ENCODE data around the gene GLT6D1.
"Not testable (repeated sequence)": the region's sequence is repeated elsewhere in the genome, so short reads cannot be mapped to it uniquely, and the experiment has no call there.

The GLT6D1 gene

DNA sequence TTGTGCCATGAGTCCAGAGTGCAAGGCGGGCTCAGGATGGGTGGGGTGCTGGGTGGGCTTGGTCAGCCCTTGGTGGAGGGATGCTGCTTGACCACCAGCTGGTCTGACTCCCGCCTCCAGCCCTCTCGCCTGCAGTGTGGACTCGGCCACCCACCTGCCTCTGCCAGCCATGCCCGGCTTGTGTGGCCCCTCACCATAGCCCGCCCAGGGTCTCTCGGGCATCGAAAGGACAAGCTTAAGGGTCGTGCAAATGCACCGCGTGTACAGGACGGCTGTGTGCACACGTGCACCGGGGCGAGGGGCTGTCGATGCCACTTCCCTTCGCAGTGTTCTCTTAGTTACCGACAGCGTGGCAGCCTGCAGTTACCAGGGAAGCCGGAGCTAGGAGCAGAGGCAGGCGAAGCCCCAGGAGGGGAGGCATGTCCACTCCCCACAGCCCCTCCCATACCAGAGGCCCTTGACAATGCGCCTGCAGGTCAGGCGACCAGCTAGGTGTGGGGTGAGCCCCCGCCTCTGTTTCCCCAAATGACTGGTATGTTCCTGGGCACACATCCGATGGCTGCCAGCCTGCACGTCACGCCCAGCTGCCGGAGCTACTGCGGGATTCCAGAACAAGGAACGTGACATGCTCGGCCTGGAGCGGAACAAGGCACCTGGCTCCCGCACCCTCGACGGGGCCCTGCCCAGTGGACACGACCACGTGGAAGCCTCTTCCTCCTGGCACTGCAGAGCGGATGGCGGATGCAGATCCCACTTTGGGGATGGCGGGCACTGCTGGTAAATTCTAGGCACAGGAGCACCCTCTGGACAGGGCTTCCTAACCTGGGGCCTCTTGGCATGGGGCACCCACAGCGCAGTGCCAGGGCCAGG is 31.6 kb upstream of the GLT6D1 start:
- DNase-seq (no peak), ATAC-seq (replicated peaks) (no peak)
- Mint-ChIP-seq H3K4me1 (no peaks in the 10 kb centered on the region), H3K9me3 (peaks cover 5 to 8% of the 10 kb centered on the region in 2 donors), H3K4me3 (no peak overlapping the region), H3K27ac (no peak overlapping the region), H3K36me3 (no peaks in the 10 kb centered on the region), H3K27me3 (peaks cover 6 to 8% of the 10 kb centered on the region in 2 donors)

DNA sequence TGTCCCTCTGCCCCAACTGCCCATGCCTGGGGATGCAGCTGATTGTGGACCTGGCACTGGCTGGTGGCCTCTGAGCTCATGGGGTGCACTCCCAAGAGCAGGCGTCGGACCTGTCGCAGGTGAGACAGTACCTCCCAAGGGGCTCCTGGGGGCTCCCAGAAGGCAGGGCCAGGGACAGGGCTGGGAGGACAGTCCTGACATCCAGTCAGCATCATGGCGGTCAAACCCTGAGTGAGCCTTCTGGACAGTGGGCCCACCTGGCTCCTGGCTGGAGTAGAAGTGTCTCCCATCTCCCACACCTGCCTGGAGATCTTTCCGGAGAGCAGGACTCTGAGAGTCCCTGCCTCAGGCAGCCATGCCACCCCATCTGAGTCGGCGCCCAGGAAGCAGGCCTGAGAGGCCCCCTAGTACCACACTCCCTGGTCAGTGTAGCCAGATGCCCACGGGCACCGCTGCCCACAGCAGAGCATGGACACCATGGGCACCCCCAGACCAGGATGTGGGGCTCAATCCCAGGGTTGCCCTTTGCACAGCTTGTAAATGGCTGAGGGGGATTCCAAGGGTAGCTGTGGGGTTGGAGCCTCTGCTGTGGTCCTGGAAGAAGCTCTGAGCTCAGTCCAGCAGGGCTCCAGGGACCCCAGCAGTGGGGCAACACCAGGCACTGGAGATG is 30.4 kb upstream of the GLT6D1 start:
- Mint-ChIP-seq H3K4me3 (no peak overlapping the region), H3K9me3 (peaks cover 5 to 8% of the 10 kb centered on the region in 2 donors), H3K36me3 (no peaks in the 10 kb centered on the region), H3K4me1 (no peaks in the 10 kb centered on the region), H3K27ac (no peak overlapping the region), H3K27me3 (peaks cover 6 to 11% of the 10 kb centered on the region in 2 donors)
- ATAC-seq (replicated peaks) (no peak), DNase-seq (no peak)

DNA sequence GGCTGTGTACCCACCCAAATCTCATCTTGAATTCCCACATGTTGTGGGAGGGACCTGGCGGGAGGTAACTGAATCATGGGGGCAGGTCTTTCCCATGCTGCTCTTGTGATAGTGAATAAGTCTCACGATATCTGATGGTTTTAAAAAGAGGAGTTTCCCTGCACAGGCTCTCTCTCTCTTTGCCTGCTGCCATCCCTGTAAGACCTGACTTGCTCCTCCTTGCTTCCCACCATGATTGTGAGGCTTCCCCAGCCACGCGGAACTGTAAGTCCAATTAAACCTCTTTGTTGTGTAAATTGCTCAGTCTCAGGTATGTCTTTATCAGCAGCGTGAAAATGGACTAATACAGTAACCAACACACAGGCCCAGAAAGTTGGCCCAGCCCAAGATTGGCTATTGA is 29.7 kb upstream of the GLT6D1 start:
- not testable (repeated sequence) for H3K27ac Mint-ChIP-seq; H3K4me1 Mint-ChIP-seq; H3K36me3 Mint-ChIP-seq; DNase-seq; H3K9me3 Mint-ChIP-seq; H3K4me3 Mint-ChIP-seq; ATAC-seq (replicated peaks)
- H3K27me3 Mint-ChIP-seq, result peaks cover 6 to 16% of the 10 kb centered on the region in 2 donors

DNA sequence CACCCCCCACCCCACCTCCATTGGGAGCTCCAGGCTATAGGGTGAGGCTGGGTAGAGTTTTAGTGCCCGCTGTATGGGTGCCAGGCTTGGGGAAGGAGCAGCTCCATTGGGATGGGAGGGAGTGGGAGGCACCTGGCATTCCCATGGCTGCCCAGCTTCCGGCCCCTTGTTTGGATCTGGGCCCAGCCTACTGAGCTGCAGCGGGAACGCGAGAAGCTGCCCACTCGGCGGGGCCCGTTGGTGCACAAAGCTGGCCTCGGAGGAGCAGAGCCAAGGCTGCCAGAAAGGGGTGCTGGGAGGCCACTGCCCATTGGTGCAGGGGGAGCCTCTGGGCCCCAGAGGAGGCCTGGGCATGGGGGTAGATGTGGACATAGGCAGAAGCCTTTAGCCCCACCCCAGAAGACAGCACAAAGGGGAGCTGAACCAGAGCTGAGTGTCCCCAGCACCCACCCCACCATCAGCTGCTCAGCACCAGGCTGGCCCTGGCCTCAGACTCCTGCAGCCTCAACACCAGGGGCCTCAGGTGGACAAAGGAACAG is 28.2 kb upstream of the GLT6D1 start:
- Mint-ChIP-seq H3K36me3 (no peaks in the 10 kb centered on the region), H3K27me3 (peaks cover 6 to 16% of the 10 kb centered on the region in 2 donors), H3K27ac (no peak overlapping the region), H3K4me3 (no peak overlapping the region), H3K9me3 (peaks cover 5 to 8% of the 10 kb centered on the region in 2 donors), H3K4me1 (no peaks in the 10 kb centered on the region)
- DNase-seq, result no peak
- ATAC-seq (replicated peaks), result no peak

DNA sequence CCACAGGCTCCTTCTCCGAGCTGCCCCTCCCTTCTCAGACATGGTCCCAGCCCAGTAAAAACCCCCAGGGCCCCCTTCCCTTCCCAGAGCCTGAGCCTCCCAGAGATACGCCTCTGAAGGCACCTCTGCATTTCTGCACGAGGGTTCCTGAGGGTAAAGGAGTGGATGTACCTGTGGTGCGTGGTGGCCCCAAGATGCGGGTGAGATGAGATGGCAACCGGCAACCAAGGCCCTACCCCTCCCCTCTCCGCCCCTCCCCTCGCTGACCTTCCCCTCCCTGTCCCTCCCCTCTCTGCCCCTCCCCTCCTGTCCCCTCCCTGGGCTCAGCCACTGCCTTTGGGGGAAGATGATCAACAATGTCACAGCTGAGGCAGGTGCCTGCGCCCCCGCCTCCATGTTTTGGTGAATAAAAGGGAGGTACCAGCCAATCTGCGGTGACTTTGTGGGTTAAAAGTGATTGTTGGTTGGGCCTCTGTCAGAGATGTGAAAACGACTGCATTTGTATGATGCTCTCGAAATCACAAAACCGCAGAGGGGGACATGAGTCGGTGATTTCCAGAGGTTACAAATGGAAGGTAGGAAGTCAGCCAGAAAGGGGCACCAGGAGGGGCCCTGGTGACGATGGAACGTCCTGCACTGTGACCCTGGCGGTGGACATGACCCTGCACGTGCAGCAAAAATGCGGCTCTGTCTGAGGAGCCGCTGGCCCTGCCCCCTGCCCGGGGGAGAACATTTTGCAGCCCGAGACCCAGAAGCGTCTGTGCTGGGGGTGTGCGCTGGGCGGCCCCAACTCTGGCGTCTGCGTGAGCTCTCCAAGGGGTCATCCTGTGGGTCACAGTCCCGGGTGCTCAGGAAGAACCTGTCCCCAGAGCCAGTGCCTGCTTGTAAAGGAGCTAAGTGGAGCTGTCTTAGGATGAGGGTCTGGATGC is 27.5 kb upstream of the GLT6D1 start:
- H3K9me3 Mint-ChIP-seq, result peaks cover 5 to 7% of the 10 kb centered on the region in 2 donors
- no peak overlapping the region for H3K27ac Mint-ChIP-seq
- DNase-seq (no peak), ATAC-seq (replicated peaks) (no peak)
- H3K4me3 Mint-ChIP-seq, result no peak overlapping the region
- no peaks in the 10 kb centered on the region for H3K36me3 Mint-ChIP-seq
- no peaks in the 10 kb centered on the region for H3K4me1 Mint-ChIP-seq
- H3K27me3 Mint-ChIP-seq, result peaks cover 0 to 13% of the 10 kb centered on the region in 2 donors

DNA sequence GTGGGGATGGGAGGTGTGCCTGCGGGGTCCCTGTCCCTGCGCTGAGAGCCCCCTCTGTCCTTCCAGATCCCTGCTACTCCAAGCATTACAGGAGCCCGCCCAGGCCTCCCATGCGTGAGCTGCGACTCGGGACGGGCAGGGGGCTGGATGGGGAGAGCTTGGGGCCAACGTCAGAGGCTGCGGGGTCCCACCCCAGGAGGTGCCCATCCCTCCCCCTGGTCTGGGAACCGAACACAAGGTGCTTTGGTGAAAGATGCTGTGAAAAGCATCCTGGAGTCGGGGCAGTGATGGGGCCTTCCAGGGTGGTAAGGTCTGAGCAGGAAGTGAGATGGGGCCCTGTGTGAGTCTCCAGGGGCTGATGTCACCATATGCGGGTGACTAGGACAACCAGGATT is 26.5 kb upstream of the GLT6D1 start:
- H3K9me3 Mint-ChIP-seq, result peaks cover 5 to 7% of the 10 kb centered on the region in 2 donors
- peaks cover 0 to 13% of the 10 kb centered on the region in 2 donors for H3K27me3 Mint-ChIP-seq
- no peaks in the 10 kb centered on the region for H3K4me1 Mint-ChIP-seq
- no peak overlapping the region for H3K27ac Mint-ChIP-seq
- H3K36me3 Mint-ChIP-seq, result no peaks in the 10 kb centered on the region
- no peak for ATAC-seq (replicated peaks)
- DNase-seq, result no peak
- no peak overlapping the region for H3K4me3 Mint-ChIP-seq

DNA sequence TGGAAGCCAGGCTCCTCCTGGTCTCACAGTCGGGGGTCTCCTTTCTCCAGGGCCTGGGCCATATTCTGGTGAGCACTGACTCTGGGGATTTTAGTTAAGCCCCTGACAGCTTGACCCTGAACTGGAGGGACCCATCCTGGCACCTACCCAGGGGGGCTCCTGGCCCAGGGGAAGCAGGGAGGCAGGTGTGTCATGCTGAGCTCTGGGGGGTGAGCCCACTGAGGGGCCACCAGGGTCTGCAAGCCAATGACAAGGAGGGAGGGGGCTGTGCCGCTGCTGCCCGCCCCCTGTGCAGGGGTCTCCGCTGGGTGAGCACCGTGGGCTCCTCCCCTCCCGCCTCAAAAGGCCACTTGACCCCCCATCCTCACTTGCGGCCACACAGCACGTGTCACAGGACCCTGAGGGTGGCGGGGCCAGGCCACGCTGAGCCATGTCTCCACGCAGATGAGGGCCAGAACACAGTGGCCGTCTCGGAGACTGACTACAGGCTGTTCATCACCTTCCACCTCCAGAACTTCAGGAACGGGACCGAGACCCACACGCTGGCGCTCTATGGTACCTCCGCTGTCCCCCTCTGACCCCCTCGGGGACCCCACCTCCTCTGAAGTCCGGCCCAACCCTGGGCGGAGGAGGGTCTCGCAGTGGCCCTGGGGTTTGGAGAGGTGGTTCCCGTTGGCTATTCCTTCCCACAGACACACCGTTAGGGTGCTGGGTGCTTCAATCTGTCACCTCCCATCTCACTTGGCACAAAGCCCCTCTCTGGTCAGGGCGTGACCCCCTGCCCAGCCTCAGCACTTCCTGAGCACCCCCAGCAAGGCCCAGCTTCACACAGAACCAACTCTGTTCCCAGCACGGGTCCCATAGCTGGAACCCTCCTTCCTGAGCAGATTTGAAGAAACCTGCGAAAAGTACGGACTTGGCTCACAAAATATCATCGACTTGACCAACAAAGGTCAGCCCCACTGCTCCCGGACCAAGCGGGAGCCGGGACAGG is 25.8 kb upstream of the GLT6D1 start:
- H3K9me3 Mint-ChIP-seq, result peaks cover 5 to 7% of the 10 kb centered on the region in 2 donors
- no peak overlapping the region for H3K27ac Mint-ChIP-seq
- H3K27me3 Mint-ChIP-seq, result peaks cover 0 to 13% of the 10 kb centered on the region in 2 donors
- no peak overlapping the region for H3K4me3 Mint-ChIP-seq
- no peak for DNase-seq
- no peaks in the 10 kb centered on the region for H3K4me1 Mint-ChIP-seq
- H3K36me3 Mint-ChIP-seq, result no peaks in the 10 kb centered on the region
- ATAC-seq (replicated peaks), result no peak

DNA sequence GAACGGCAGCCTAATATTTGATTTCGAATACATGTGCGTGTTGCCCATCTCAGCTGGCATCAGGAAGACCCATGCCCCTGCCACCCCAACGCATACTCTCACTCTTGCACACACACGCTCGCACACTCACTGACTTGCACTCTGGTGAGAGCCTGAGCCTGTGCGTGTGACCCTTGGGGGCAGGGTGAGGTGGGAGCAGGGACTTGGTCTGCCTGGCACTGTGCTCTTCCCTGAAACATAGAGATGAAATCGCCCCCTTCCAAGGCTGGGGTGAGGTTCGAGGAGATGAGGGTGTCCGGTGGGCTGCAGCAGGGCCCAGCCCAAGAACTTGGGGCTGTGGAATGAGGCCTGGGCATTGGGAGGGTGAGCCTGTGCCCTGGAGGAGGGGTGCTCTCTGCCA is 24.9 kb upstream of the GLT6D1 start:
- Mint-ChIP-seq H3K9me3 (peaks cover 5 to 7% of the 10 kb centered on the region in 2 donors), H3K36me3 (no peaks in the 10 kb centered on the region)

DNA sequence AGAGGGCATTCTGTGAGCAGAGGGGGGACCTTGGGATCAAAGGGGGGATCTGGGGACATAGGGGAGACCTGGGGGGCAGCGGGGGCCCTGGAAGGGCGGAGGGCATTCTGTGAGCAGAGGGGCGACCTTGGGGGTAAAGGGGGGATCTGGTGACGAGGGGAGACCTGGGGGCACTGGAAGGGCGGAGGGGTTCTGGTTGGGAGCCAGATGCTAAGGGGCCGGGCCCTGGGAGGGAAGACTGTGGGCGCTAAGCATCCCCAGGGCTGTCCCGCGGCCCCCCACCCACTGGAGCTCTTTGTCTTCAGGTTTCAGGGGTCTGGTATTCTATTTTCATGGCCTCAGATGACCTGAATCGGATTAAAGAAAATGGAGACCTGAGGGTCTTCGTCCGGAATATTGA is 24.5 kb upstream of the GLT6D1 start:
- Mint-ChIP-seq H3K4me1 (no peaks in the 10 kb centered on the region), H3K36me3 (no peaks in the 10 kb centered on the region), H3K9me3 (peaks cover under 1 to 3% of the 10 kb centered on the region in 2 donors), H3K27me3 (peaks cover 0 to 13% of the 10 kb centered on the region in 2 donors), H3K27ac (no peak overlapping the region), H3K4me3 (no peak overlapping the region)
- no peak for ATAC-seq (replicated peaks)
- no peak for DNase-seq

More for the DNA sequence above, 24.9 kb upstream of the GLT6D1 start:
- Mint-ChIP-seq H3K4me3 (no peak overlapping the region), H3K4me1 (no peaks in the 10 kb centered on the region), H3K27ac (no peak overlapping the region), H3K27me3 (peaks cover 0 to 13% of the 10 kb centered on the region in 2 donors)
- ATAC-seq (replicated peaks) (no peak), DNase-seq (no peak)

DNA sequence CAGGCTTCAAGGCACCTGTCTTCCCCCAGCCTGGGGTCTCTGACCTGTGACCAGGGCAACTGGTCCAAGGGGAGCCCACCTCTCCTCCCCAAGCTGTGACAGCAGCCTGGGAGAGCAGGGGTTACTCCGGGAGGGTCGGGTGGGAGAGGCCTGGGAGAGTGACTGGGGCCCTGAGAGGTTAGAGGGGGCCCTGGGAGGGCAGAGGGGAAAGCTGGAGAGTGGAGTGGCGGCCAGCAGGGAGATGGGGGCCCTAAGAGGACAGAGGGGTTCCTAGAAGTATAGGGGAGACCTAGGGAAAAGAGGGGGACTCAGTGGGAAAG is 24.1 kb upstream of the GLT6D1 start:
- H3K4me1 Mint-ChIP-seq, result no peaks in the 10 kb centered on the region
- no peak overlapping the region for H3K4me3 Mint-ChIP-seq
- DNase-seq (no peak), ATAC-seq (replicated peaks) (no peak)
- no peaks in the 10 kb centered on the region for H3K36me3 Mint-ChIP-seq
- H3K27me3 Mint-ChIP-seq, result peaks cover 0 to 13% of the 10 kb centered on the region in 2 donors
- H3K27ac Mint-ChIP-seq, result no peak overlapping the region
- peaks cover 0 to 2% of the 10 kb centered on the region in 2 donors for H3K9me3 Mint-ChIP-seq

DNA sequence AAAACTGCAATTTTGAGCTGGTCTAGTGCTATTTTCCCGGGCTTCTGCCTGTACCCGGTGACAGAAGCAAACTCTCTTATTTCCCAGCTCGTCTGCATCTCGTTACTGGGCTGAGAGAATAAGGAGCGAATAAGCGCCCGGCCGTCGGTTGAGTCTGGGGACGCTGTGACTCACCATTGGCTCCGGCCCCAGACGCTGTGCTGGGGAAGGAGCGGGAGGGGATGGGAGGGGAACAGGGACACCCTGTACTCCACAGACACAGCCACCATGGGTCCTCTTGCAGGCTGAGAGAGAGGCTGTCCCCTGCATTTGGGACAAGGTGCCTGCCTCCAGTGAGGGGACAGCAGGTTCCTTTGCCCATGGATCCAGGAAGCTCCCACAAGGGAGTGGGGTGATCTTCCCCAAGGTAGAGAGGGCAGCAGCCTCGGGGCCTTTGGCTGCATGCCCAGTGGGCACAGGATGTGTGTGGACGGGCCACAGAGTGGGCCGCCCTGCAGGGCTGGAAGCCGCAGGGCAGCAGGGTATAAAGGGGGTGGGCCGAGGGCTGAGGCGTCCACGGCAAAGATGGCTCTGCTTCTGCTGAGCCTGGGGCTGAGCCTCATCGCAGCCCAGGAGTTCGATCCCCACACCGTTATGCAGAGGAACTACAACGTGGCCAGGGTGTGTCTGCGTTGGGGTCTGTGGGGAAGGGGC is 23.6 kb upstream of the GLT6D1 start, which contains the start of gene LCN9:
TSS of gene LCN9 (plus strand) at position 552 of the 693 bp plus-strand sequence. CDS start at position 565, 13 bp downstream.
- peaks cover 0 to 13% of the 10 kb centered on the region in 2 donors for H3K27me3 Mint-ChIP-seq
- no peak within 1 kb of the TSS for H3K4me3 Mint-ChIP-seq
- no peak for DNase-seq
- no peaks in the 10 kb centered on the region for H3K9me3 Mint-ChIP-seq
- no peaks in the 10 kb centered on the region for H3K36me3 Mint-ChIP-seq
- ATAC-seq (replicated peaks), result no peak
- H3K27ac Mint-ChIP-seq, result no peak within 1 kb of the TSS
- H3K4me1 Mint-ChIP-seq, result no peaks in the 10 kb centered on the region

DNA sequence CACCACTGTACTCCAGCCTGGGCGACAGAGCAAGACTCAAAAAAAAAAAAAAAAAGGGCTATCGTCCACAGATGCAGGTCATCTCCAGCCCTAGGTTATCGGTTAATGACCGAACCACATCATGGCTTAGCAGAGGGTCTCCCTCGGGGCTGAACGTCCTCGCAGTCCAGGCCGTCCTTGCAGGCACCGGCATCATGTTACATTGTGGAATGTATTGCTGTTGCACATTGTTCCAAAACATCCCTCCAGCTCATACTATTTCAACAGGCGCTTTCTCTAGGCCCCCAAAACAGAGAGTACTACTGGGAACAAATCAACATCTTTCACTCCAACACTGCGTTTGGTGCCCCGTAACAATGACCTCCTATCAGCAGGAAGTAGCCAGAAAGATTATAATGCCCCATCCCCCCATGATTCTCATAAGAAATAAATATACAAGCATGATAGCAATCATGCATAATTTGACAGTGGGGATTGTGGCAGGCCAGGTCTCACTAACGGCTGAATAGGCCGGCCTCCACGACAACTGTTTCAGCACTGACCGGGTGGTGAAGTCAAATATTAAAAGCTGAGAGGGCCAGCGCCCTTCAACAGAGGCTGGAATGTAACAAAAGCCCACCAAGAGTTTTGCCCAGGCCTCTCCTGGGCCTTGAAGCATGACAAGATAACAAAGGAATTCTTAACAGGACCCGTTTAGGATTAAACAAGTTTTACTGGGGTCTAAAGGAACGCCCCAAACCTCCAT is 22.6 kb upstream of the GLT6D1 start:
- Mint-ChIP-seq H3K4me3 (no peak overlapping the region), H3K9me3 (no peaks in the 10 kb centered on the region), H3K36me3 (no peaks in the 10 kb centered on the region), H3K4me1 (no peaks in the 10 kb centered on the region), H3K27me3 (peaks cover 0 to 13% of the 10 kb centered on the region in 2 donors), H3K27ac (no peak overlapping the region)
- ATAC-seq (replicated peaks), result no peak
- DNase-seq, result no peak

All from stimulated activated naive B cell treated with anti-CD40 and anti-IgM and Interleukin-4, amounts not matched to agents 10 μg/mL and 1 μg/mL and 100 μg/mL, for 72 hours (primary cell).